COR-L47 (cell line): ENCODE results near the gene C16orf46.
"Not testable (repeated sequence)": the region's sequence is repeated elsewhere in the genome, so short reads cannot be mapped to it uniquely, and the experiment has no call there.

ENCODE experiments used
- DNase-seq: peaks from one replicate; lab custom pipeline; 2025; lab: John Stamatoyannopoulos, UW

C16orf46 gene, protein sequence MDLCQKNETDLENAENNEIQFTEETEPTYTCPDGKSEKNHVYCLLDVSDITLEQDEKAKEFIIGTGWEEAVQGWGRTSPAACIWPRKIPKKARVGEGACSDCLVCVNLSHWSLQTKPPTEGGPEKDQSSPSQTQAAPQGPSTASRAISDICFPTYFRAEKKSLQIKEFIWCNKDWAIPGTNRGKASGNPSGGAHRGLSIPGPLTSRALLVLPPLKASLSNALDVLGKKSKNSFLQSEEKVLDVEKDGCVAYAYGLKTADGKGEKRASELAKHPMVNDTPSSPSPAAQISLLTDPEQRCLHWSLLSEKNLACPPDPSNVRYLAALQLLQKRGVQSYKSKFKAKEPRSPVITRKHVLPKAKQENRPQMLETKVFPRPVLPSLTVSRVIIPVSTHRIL

DNA sequence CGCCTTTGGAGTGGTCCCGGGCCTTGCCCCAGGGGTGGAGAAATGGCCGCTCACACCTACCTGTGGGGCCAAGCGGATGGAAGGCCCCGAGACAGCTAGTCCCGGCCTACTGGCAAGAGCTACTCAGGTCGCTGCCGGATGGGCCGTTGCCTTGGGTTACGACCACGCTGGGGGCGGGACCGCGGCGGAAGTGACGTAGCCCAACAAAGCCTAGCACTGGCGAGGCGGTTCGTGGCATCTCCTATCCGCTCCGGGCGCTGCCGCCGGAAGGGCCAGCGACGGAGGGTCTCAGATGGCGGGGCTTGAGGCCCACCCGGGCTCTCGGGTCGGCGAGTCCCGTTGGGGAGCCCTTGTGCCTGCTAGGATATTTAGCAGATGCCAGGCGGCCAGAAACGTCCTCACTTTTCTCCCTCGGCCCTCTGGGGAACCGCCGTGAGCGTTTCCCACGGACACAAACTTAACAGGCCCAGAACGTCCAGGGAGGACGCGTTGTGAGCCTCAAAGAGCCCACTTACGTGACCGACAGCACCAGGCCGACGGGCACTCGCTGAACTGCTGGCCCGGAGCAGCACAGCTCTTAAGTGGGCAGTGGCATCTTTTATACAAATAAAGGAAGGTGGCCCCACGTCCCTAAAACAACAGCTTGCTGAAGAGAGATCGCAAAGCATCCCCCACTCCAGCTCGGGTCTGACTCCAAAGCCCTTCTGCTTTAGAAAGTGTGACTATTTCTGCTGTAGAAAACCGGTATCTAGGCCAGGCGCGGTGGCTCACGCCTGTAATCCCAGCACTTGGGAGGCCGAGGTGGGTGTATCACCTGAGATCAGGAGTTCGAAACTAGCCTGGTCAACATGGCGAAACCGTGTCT, at the start of gene C16orf46:
Gene C16orf46 (minus strand): TSS at position 163 of the 865 bp plus-strand sequence. CDS start 13,283 bp downstream, outside the sequence.
- DNase-seq, result peak; percentile 97

DNA sequence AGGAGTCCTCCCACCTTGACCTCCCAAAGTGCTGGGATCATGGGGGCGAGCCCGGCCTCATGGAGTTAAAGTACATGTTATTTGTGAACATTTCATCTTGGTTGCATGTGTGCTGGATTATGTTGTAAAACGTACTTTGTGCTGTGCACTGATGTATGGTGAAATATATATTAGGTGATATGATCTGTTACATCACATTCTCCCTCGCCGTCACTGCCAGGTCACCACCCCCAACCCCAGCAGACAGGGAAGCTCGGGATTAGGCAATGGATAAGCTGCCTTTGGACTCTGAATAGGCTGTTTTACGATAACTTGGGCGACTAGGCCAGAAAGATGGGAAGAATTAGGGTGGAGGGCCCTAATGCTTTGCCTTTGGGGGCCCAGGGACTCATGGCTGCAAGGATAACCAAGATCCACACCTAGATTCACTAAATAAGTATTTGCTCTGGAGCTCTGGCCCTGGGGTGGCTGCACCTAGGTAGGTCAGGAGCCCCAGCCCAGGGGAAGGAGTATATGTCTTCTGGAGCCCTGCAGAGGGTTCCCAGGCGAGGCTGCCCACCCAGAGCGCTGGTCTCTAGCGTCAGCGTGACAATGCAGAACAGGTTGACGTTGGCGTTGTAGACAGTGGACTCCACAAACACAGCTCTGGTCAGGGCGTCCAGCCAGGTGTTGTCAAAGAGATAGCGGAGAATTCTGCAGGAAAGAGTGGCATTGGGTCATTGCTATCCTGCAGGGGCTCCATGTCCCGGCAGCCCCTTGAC, 46.2 kb upstream of the C16orf46 start:
- no peak for DNase-seq

DNA sequence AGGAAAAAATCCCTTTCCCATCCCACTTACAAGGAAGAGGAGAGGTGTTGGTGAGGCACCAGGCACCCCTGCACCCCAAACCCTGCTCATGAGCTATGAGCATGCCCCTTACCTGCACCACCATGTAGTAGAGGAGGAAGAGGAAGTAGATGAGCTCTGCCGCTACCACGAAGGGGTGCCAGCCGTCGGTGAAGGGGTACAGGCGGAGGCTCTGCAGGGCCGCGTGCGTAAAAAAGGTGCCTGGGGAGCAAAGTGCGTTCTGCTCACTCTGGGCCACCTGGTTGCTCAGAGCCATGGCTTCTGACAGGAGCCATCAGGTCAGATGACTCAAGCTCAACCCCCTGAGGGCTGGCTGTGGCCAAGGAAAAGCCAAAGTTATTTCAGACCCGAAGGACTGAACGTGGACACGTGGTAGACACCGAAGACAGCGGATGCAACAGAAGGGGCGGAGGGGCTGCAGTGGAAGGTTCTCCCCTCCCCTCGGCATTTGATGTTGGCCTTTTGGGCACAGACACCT, 44.5 kb upstream of the C16orf46 start:
- no peak for DNase-seq

DNA sequence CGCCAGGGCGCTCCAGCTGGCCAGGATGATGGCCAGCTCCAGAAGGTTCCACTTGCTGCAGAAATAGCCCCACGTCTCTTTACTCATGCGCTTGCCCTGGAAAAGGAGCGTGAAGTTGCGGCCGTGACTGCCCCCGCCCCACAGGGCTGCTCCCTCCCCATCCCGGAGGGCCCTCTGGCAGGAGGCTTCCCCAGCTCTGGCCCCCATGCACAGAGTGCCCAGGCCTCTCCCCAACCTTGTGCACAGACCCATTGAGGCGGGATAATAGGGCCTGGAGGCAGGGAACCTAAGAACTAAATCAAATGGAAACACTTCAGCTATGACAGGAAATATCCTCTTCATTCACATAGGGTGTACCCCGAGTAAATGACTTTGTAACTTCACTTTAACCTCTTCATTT, 40.4 kb upstream of the C16orf46 start:
- no peak for DNase-seq

DNA sequence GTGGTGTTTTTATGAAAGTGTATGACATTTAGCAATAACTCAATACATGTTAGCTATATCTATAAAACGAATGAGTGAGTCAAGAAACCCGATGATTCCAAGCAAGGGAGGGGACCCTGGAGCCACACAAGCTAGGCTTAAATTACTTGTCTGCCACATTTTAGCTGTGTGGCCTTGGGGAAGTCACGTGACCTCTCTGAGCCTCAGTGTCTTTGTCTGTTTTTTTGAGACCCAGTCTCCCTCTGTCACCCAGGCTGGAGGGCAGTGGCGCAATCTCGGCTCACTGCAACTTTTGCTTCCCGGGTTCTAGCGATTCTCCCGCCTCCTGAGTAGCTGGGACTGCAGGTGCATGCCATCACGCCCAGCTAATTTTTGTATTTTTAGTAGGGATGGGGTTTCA, 39.2 kb upstream of the C16orf46 start:
- DNase-seq, result no peak

DNA sequence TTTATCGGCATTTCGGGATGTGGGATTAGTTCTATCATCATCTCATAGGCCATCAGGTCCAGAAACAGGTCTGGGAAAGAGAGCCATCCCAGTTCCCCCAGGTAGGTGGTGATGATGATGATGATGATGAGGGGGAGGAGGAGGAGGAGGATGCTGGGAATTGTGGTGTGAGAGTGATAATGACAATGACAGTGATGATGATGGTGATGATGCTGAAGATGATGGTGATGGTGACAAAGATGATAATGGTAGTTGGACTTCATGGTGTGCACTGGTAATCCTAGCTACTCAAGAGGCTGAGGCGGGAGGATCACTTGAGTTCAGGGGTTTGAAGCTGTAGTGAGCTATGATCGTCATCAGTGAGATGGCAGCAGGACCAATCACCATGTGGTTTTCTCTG, 35.4 kb upstream of the C16orf46 start:
- DNase-seq, result no peak

DNA sequence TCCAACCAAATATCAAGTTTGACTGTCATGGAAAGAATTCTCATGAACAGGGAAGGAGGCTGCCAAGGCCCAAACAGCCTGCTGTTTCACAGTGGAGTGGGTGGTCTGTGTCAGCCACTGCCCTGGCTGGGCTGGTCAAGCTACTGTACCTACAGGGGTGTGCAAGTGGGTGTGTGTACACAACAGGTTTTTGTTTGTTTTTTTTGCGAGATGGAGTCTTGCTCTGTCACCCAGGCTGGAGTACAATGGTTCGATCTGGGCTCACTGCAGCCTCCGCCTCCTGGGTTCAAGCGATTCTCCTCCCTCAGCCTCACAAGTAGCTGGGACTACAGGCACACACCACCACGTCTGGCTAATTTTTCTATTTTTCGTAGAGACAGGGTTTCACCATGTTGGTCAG, 32.2 kb upstream of the C16orf46 start:
- DNase-seq, result not testable (repeated sequence)

DNA sequence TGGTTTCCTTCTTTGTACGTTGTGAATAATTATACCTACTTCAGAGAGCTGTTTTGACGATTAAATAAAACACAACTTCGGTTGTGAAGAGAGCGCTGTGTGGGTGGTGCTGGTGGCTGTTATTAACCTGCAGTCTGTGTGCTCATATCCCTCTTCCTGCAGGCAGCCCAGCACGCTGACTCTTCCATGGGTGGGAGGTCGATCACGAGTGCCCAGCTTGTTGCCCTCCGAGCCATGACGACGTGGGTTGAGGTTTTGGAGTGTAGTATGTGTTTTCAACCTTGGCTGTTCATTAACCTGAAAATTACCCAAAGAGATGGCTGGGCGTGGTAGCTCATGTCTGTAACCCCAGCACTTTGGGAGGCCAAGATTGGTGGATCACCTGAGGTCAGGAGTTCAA, 30.5 kb upstream of the C16orf46 start:
- DNase-seq, result no peak

DNA sequence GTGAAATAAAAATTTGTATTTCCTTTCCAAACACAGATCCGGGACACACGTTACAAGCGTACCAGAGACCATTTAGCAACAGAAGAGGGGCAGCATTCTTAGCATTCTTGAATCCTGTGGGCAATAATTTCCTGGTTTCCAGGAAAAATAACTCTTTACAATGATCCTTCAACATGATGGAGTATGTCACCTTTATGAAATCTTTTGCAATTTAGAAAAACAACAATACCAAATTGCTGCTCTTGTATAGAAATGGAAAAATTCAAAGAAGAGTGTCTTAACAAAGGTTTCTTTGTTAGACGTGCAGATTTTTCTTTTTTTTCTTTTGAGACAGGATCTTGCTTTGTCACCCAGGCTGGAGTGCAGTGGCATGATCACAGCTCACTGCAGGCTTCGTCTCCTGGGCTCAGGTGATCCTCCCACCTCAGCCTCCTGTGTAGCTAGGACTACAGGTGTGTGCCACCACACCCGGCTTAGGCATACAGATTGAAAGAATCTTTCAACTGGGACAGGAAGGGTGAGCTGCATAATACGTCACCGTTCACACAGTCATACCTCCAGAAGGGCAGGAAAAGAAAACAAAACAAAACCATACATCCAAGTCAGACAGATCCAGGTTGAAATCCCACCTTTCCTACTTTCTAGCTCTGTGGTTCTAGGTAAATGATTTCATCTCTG, 29.9 kb upstream of the C16orf46 start:
- DNase-seq, result no peak

DNA sequence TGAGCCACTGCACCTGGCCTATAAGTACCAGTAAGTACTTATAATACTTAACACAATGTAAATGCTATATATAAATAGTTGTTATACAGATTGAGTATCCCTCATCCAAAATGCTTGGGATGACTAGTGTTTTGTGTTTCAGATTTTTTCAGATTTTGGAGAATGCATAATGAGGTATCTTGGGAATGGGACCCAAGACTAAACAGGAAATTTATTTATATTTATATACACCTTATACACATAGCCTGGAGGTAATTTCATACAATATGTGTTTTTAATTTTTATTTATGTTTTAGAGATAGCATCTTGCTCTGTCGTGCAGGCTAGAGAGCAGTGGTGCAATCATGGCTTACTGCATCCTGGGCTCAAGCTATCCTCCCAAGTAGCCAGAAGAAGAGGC, 28.9 kb upstream of the C16orf46 start:
- DNase-seq, result no peak

DNA sequence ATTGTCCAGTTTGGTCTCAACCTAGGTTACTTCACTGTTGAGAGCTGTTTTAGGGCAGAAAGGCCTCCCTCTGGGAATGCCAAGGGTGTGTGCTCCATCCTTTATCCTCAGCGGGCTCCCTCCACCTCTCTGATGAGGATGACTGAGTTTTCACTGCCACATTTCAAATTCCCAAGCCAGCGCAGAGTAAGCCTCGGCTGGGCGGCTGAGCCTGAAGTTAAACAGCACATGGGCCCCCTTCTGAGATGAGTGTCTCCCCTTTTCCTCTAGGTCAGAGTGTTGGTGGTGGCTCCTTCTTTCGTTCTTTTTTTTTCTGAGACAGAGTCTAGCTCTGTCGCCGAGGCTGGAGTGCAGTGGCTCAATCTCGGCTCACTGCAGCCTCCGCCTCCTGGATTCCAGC, 24.7 kb upstream of the C16orf46 start:
- no peak for DNase-seq

DNA sequence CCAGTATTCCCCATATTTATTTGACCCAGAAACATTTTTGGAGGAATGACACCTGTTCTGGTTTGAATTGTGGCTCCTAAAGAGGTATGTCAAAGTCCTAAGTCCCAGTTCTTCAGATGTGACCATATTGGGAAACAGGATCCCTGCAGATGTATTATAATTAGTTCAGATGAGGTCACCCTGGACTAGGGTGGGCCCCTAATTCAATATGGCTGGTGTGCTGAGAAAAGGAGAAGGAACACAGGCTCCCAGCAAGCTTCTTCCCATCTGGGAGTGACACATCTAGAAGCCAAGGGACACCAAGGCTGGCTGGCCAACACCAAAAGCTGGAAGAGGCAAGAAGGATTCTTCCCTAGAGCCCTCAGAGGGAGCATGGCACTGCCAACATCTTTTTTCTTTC, 22.9 kb upstream of the C16orf46 start:
- no peak for DNase-seq

DNA sequence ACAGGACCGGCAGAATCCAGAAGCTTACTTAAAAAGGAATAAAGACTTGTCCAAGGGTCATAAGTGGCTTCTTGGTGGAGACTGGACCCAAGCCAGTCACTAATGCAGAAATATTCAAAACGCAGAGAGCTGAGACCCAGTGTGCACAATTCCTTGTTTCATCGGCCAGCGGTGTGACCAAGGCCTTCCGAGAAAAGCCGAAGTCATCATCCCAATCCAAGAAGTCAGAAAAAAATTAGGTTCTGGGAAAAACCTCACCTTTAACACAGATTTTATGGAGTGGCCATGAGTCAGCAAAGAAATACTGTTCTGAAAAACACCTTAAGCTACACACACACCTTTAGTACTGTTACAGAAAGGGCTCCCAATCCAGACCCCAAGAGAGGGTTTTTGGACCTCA, 20.2 kb upstream of the C16orf46 start:
- no peak for DNase-seq

DNA sequence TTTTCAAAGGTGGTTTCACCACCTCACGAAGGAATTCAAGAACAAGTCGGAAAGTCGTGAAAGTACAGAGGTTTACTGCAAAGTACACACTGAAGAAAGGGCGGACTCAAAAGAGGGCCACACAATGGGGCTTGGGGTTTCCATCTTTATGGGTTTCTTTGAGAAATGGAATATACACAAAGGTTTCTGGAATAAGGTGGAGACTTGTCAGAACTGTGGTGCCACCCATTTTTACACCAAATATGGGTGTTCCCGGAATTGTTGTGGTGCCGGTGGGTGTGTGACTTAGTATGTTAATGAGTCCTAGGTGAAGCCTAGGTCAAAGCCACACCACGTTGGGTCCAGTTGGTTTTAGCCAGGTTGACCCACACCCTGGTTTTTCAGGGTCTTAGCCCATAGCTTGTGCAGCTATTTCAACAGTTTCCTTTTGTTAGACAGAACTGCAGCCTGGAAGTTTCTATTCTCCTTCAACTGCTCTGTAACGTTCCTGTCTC, 19.7 kb upstream of the C16orf46 start:
- no peak for DNase-seq

DNA sequence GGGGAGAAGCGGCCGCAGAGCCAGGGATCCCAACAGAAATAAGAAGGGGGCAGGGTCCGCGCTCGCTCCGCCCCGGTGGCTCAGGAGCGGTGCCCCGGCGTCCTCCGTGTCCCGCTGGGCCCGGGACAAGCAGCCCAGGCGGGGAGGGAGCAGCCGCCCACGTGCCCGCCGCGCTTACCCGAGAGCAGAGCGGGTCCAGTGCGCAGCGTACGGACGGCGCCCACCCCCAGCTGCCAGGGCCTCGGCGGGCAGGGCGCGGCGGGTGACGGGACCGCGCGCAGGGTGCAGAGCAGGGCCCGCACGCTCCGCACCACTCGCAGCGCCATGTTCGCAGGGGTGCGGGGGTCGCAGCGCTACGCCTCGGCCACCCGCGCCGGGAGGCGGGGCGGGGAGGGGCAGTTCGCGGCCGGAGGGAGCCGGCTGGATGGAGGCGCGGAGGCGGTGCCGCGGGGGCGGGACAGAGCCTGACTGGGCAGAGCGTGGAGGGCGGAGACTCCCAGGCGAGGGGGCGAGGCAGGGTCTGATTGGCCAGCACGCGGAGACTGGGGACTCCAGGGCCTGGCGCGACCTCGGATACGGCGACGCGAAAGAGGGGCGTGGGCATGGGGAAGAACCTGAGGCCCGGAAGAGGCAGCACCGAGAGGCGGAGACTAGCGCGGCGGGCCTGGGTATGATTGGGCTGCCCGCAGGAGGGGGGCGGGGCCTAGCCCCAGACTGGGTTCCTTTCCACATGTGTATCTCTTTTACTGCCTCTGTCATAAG, 19.1 kb upstream of the C16orf46 start, which contains the start of gene GCSH:
Gene GCSH (minus strand): TSS at position 443 of the 762 bp plus-strand sequence. CDS start 117 bp downstream, at position 326.
- DNase-seq, result peak; percentile 97

DNA sequence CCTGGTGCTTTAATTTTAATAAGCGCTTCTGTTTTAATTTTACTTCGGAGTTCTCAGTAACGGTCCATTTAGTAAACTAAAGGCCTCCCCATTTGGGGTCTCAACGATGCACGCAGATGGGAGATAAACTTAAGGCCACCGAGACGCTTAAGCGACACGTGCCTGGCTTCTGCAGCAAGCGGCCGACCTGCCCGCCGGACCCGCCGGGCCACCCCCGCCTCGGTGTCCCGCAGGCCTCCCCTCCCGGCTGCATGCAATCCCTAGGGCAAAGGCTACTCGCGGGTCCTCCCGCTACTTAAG, 18.6 kb upstream of the C16orf46 start:
- no peak for DNase-seq

DNA sequence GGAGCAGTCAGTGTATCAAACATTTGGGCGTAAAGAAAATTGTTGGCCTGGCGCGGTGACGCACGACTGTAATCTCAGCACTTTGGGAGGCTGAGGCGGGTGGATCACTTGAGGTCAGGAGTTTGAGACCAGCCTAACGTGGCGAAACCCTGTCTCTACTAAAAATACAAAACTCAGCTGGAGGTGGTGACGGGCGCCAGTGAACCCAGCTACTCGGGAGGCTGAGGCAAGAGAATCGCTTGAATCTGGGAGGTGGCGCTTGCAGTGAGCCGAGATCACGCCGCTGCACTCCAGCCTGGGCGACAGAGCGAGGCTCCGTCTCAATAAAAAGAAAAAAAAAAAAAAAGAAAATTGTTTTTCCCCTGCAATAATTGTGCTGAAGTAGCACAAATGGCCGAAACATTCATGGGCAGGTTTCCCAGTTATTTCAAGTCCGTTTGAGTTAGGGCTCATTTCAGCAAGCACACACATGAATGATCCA, 17.8 kb upstream of the C16orf46 start:
- DNase-seq, result no peak

DNA sequence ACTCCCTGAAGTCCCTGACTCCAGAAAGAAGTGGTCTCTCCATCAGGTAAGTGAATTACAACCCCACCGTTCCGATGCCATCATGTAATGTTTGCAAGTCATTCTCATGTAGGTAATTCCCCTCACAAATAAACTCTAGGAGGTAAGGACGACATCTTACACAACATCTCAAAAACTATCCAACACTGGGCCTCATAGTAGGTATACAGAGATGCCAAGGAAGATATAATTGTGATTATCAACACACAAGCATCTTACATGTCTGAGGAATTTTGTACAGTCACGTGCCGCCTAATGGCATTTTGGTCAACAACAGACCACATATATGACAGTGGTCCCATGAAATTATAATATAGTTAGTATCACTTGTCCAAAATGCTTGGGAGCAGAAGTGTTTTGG, 11.8 kb upstream of the C16orf46 start:
- DNase-seq, result no peak

DNA sequence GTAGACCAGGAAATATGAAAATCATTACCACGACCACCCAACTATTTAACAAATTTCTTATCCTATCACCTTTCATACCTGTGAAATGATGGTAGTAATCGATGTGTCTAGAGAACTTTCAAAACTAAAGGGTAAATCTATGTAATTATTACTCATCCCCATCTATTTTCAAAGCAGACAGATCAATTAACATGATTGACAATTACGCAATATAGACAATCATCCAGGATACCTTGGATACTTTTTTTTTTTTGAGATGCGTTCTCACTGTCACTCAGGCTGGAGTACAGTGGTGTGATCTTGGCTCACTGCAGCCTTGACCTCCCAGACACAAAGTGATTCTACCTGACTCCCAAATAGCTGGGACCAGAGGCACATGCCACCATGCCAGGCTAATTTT, 4.0 kb upstream of the C16orf46 start:
- DNase-seq, result no peak

DNA sequence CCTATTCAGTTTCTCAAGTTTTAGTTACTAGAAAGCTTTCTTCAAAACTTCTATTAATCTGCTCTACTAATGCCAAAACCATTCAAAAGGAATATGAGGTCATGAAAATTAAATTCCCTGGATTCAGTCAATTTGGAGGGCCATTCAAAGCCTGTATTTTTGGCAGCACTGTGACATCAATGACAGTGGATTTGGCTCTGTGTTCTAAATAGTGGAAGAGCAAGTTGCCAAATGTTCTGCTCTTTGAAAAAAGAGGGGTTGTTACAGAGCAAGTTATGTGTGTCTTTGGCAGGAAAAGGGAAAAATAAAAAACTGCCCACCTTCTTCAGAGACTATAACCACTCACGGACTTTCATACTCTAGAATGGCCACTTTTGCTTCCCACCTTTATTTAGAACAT, 3.2 kb upstream of the C16orf46 start:
- no peak for DNase-seq
